ENCODE data around the gene ULK1. TPM values are rescaled to one million over a fixed set of nuclear protein-coding genes. Genes with fewer than 3 reads are reported as not detected.
"Not testable (repeated sequence)": the region's sequence is repeated elsewhere in the genome, so short reads cannot be mapped to it uniquely, and the experiment has no call there.

Gene ULK1
- total RNA-seq, 1 experiment from 2014 or later, result 15.7 TPM

DNA sequence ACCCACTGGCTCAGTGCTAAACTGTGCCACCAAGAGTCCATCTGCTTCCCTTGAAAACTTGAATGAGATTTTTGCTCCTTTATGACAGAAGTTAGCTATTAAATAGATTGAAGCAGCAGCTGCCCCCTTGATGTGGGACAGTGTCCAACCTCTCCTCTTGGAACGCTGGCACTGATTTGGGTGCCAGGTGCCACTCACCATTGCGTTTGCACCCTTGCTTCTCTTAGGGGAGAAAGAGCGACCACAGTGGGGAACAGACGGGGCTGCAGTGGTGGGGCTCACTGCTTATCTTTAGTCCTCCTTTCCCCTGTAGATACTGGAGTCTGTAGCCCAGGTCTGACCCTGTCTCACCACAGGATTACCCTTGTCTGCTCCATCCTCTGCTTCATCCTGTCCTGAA is 64.7 kb downstream of the ULK1 start:
- H3K9me3 ChIP-seq (ENCODE audit: low read length), result no peaks in the 10 kb centered on the region
- no peak overlapping the region for H3K4me3 ChIP-seq (ENCODE audit: low read length)
- peaks cover 18% of the 10 kb centered on the region for H3K4me1 ChIP-seq (ENCODE audit: insufficient read depth, low read length)
- H4K20me1 ChIP-seq (ENCODE audit: low read length), result peaks cover 49% of the 10 kb centered on the region
- no peak overlapping the region for H2AFZ ChIP-seq (ENCODE audit: low read length)
- intact Hi-C loops (cut with micrococcal nuclease), result no loop called here
- DNase-seq (no peak), ATAC-seq (no peak)
- BruUV-seq (replicated peaks), result no TSS peak
- POLR2A ChIA-PET (ENCODE audit: unreplicated experiment), result no interaction called here
- no peaks in the 10 kb centered on the region for H3F3A ChIP-seq (ENCODE audit: low read length, unreplicated experiment)
- peaks cover 88% of the 10 kb centered on the region for H3K79me2 ChIP-seq (ENCODE audit: low read length)
- CTCF ChIA-PET, result no interaction called here
- H3K9ac ChIP-seq (ENCODE audit: low read length), result no peak overlapping the region
- peaks cover 7% of the 10 kb centered on the region for H3K36me3 ChIP-seq (ENCODE audit: low read depth, low read length)
- TF ChIP-seq, protein P1, sequence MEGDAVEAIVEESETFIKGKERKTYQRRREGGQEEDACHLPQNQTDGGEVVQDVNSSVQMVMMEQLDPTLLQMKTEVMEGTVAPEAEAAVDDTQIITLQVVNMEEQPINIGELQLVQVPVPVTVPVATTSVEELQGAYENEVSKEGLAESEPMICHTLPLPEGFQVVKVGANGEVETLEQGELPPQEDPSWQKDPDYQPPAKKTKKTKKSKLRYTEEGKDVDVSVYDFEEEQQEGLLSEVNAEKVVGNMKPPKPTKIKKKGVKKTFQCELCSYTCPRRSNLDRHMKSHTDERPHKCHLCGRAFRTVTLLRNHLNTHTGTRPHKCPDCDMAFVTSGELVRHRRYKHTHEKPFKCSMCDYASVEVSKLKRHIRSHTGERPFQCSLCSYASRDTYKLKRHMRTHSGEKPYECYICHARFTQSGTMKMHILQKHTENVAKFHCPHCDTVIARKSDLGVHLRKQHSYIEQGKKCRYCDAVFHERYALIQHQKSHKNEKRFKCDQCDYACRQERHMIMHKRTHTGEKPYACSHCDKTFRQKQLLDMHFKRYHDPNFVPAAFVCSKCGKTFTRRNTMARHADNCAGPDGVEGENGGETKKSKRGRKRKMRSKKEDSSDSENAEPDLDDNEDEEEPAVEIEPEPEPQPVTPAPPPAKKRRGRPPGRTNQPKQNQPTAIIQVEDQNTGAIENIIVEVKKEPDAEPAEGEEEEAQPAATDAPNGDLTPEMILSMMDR (conservative IDR thresholded peaks at IDR 0.05; ENCODE audit: low read depth, low read length), result no peak
- TF ChIP-seq EZH2phosphoT487 (IDR thresholded peaks at IDR 0.05; ENCODE audit: borderline replicate concordance, low read length), result no peak
- no peak for TF ChIP-seq EZH2 (IDR thresholded peaks at IDR 0.05; ENCODE audit: low read length, unreplicated experiment)
- no peak overlapping the region for H3K27ac ChIP-seq (ENCODE audit: low read length)
- no peaks in the 10 kb centered on the region for H3K27me3 ChIP-seq (ENCODE audit: low read length)
- H3K4me2 ChIP-seq (ENCODE audit: low read length), result no peak overlapping the region
- H3K9me2 ChIP-seq (replicated peaks; ENCODE audit: low read length), result no peaks in the 10 kb centered on the region

DNA sequence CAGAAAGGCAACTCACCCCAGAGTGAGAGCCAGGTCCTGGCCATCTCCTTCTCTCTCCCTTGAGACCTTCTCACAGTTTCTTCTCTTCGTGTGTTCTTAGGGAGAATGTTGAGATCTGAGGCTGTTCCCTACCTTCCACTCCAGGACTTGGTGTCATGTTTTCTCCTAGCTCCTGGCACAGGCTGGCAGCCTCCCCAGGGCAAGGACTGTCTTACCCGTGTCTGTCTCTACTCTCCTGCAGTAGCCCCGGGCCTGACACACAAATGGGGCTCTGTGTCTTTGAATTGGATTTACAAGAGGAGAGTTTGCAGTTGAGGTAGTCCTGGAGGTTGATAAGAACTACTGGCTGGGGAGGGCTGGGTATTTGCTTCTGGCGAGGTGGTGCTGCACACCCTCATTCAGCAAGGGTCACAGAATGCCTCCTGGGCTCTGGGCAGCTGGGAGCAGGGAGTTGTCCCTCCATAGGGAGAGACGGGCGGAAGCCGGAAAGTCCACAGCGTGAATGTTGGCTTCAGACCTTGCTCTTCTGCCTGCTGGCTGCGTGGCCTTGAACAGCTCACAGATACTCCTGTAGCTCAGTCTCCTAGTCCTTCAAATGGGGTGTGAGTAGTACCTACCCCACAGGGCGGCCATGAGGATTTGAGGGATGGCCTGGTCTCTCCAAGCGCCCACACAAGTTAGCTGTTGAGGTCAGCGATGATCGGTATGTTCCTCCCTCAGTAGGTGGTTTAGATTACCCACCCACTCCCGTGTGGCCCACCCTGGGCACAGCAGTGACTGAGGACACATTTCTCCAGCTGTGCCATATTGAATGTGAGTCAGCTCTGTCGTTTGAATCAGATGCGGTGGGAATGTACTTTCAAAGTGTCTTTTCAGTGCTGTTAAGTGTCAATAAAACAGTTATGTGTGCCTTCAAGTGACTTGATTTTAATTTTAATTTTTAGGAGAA is 65.5 kb downstream of the ULK1 start:
- peaks cover 52% of the 10 kb centered on the region for H4K20me1 ChIP-seq (ENCODE audit: low read length)
- no TSS peak for BruUV-seq (replicated peaks)
- intact Hi-C loops (cut with micrococcal nuclease), result no loop called here
- CTCF ChIA-PET, result no interaction called here
- H3K9me3 ChIP-seq (ENCODE audit: low read length), result no peaks in the 10 kb centered on the region
- H3K36me3 ChIP-seq (ENCODE audit: low read depth, low read length), result peaks cover 7% of the 10 kb centered on the region
- no peak for TF ChIP-seq EZH2phosphoT487 (IDR thresholded peaks at IDR 0.05; ENCODE audit: borderline replicate concordance, low read length)
- TF ChIP-seq, protein P1 (conservative IDR thresholded peaks at IDR 0.05; ENCODE audit: low read depth, low read length), result no peak
- no peak for TF ChIP-seq EZH2 (IDR thresholded peaks at IDR 0.05; ENCODE audit: low read length, unreplicated experiment)
- peaks cover 26% of the 10 kb centered on the region for H3K4me1 ChIP-seq (ENCODE audit: insufficient read depth, low read length)
- no peaks in the 10 kb centered on the region for H3F3A ChIP-seq (ENCODE audit: low read length, unreplicated experiment)
- H3K79me2 ChIP-seq (ENCODE audit: low read length), result peaks cover 88% of the 10 kb centered on the region
- no peak overlapping the region for H2AFZ ChIP-seq (ENCODE audit: low read length)
- H3K9ac ChIP-seq (ENCODE audit: low read length), result no peak overlapping the region
- H3K27ac ChIP-seq (ENCODE audit: low read length), result no peak overlapping the region
- no peaks in the 10 kb centered on the region for H3K9me2 ChIP-seq (replicated peaks; ENCODE audit: low read length)
- no peaks in the 10 kb centered on the region for H3K27me3 ChIP-seq (ENCODE audit: low read length)
- ATAC-seq, result no peak
- no peak for DNase-seq
- no peak overlapping the region for H3K4me3 ChIP-seq (ENCODE audit: low read length)
- POLR2A ChIA-PET (ENCODE audit: unreplicated experiment), result no interaction called here
- H3K4me2 ChIP-seq (ENCODE audit: low read length), result no peak overlapping the region

DNA sequence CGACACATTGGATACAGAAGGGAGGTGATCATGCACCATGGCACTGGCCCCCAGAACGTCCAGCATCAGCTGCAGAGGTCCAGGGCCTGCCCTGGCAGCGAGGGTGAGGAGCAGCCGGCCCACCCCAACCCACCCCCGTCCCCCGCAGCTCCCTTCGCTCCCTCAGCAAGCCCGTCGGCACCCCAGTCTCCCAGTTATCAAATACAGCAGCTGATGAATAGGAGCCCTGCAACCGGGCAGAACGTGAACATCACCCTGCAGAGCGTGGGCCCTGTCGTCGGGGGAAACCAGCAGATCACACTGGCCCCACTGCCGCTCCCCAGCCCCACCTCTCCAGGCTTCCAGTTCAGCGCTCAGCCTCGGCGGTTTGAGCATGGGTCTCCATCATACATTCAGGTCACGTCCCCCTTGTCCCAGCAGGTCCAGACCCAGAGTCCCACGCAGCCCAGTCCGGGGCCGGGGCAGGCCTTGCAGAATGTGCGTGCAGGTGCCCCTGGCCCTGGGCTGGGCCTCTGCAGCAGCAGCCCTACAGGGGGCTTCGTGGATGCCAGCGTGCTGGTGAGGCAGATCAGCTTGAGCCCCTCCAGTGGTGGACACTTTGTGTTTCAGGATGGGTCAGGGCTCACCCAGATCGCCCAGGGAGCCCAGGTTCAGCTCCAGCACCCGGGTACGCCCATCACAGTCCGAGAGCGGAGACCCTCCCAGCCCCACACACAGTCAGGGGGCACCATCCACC is 66.3 kb downstream of the ULK1 start:
- H3K36me3 ChIP-seq (ENCODE audit: low read depth, low read length); CTCF ChIA-PET; H2AFZ ChIP-seq (ENCODE audit: low read length); H3F3A ChIP-seq (ENCODE audit: low read length, unreplicated experiment); H3K9me3 ChIP-seq (ENCODE audit: low read length); ATAC-seq; BruUV-seq (replicated peaks); POLR2A ChIA-PET (ENCODE audit: unreplicated experiment); DNase-seq; H3K9ac ChIP-seq (ENCODE audit: low read length); H3K27me3 ChIP-seq (ENCODE audit: low read length); H3K27ac ChIP-seq (ENCODE audit: low read length); intact Hi-C loops (cut with micrococcal nuclease); H3K4me3 ChIP-seq (ENCODE audit: low read length); H3K4me2 ChIP-seq (ENCODE audit: low read length); H3K9me2 ChIP-seq (replicated peaks; ENCODE audit: low read length): not testable (repeated sequence)
- H4K20me1 ChIP-seq (ENCODE audit: low read length), result peaks cover 56% of the 10 kb centered on the region
- H3K79me2 ChIP-seq (ENCODE audit: low read length), result peaks cover 87% of the 10 kb centered on the region
- peaks cover 30% of the 10 kb centered on the region for H3K4me1 ChIP-seq (ENCODE audit: insufficient read depth, low read length)

DNA sequence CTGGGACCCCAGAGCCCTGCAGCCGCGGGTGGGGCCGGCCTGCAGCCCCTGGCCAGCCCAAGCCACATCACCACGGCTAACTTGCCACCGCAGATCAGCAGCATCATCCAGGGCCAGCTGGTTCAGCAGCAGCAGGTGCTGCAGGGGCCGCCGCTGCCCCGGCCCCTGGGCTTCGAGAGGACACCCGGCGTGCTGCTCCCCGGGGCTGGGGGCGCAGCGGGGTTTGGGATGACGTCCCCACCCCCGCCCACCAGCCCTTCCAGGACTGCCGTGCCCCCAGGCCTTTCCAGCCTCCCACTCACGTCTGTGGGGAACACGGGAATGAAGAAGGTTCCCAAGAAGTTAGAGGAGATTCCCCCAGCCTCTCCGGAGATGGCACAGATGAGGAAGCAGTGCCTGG is 66.9 kb downstream of the ULK1 start:
- peaks cover 55% of the 10 kb centered on the region for H4K20me1 ChIP-seq (ENCODE audit: low read length)
- H3K9ac ChIP-seq (ENCODE audit: low read length); H3K27ac ChIP-seq (ENCODE audit: low read length); ATAC-seq; intact Hi-C loops (cut with micrococcal nuclease); H3K9me3 ChIP-seq (ENCODE audit: low read length); H3K27me3 ChIP-seq (ENCODE audit: low read length); H3K36me3 ChIP-seq (ENCODE audit: low read depth, low read length); H3K4me2 ChIP-seq (ENCODE audit: low read length); H3F3A ChIP-seq (ENCODE audit: low read length, unreplicated experiment); H2AFZ ChIP-seq (ENCODE audit: low read length); CTCF ChIA-PET; DNase-seq; H3K9me2 ChIP-seq (replicated peaks; ENCODE audit: low read length); H3K4me3 ChIP-seq (ENCODE audit: low read length); POLR2A ChIA-PET (ENCODE audit: unreplicated experiment); BruUV-seq (replicated peaks): not testable (repeated sequence)
- H3K79me2 ChIP-seq (ENCODE audit: low read length), result peaks cover 87% of the 10 kb centered on the region
- peaks cover 30% of the 10 kb centered on the region for H3K4me1 ChIP-seq (ENCODE audit: insufficient read depth, low read length)

Data from PC-3 (cell line).